SK-N-SH (cell line): Measurements from ENCODE around the gene MACROD1.

Source experiments
- CTCF ChIP-seq: fragments of 200-600 bp; sonication (generic); IDR thresholded peaks from 2 replicates; pipeline ENCODE4 v1.6.1; 2017; ENCODE audit warnings: antibody characterized with exemption, mild to moderate bottlenecking, moderate library complexity
- EP300 ChIP-seq, 2 experiments: IDR thresholded peaks; 2 replicates each; pipeline versions ENCODE4 v1.4.0 to v1.6.1; 2012; ENCODE audit warnings: borderline replicate concordance in 1 of 2, low read depth in 1 of 2, low read length in 1 of 2
- EZH2phosphoT487 ChIP-seq: fragments of 200-600 bp; sonication (generic); IDR thresholded peaks from 2 replicates; pipeline ENCODE4 v1.6.1; 2017; ENCODE audit warnings: low read depth, mixed run types, mild to moderate bottlenecking, antibody characterized with exemption, moderate library complexity, borderline replicate concordance
- FOSL2 ChIP-seq: IDR thresholded peaks from 2 replicates; pipeline ENCODE4 v1.4.0; 2012; ENCODE audit warnings: low read depth, mild to moderate bottlenecking, moderate library complexity, borderline replicate concordance
- GATA2 ChIP-seq: sonication (generic); formaldehyde crosslinking; IDR thresholded peaks from 2 replicates; pipeline ENCODE4 v1.5.0; 2020; ENCODE audit warnings: mild to moderate bottlenecking, missing genetic modification reagents
- MAX ChIP-seq: IDR thresholded peaks from 2 replicates; pipeline ENCODE4 v1.4.0; 2012; ENCODE audit warnings: low read depth
- PBX3 ChIP-seq: IDR thresholded peaks from 2 replicates; pipeline ENCODE4; 2012
- POLR2AphosphoS5 ChIP-seq: IDR thresholded peaks from 2 replicates; pipeline ENCODE4 v1.6.1; 2012; ENCODE audit warnings: low read depth, low read length
- RAD21 ChIP-seq: IDR thresholded peaks from 2 replicates; pipeline ENCODE4 v1.6.1; 2012; ENCODE audit warnings: mild to moderate bottlenecking, low read length
- TAF1 ChIP-seq: IDR thresholded peaks from 2 replicates; pipeline ENCODE4 v1.6.1; 2012; ENCODE audit warnings: low read depth, mild to moderate bottlenecking, low read length, moderate library complexity, borderline replicate concordance
- TEAD4 ChIP-seq: IDR thresholded peaks from 2 replicates; pipeline ENCODE4 v1.4.0; 2012; ENCODE audit warnings: mild to moderate bottlenecking, borderline replicate concordance; ENCODE audit not compliant: insufficient read depth
- YY1 ChIP-seq: IDR thresholded peaks from 2 replicates; pipeline ENCODE4 v1.4.0; 2012; ENCODE audit warnings: low read depth, mild to moderate bottlenecking

GRCh38 chr11:64095273-64095817, 70.6 kb downstream of the MACROD1 start:
- no peak for TF ChIP-seq YY1
- TF ChIP-seq CTCF: no peak
- TF ChIP-seq GATA2: no peak
- no peak for TF ChIP-seq EZH2phosphoT487
- no peak for TF ChIP-seq TAF1
- no peak for TF ChIP-seq EP300 (IDR thresholded peaks at IDR 0.05; ENCODE audit: borderline replicate concordance in 1 of 2, low read depth in 1 of 2, low read length in 1 of 2)
- no peak for TF ChIP-seq PBX3
- no peak for TF ChIP-seq FOSL2
- TF ChIP-seq POLR2AphosphoS5: no peak
- no peak for TF ChIP-seq MAX
- TF ChIP-seq TEAD4: no peak
- TF ChIP-seq RAD21: no peak
